ENCODE measurements around the gene GATD1.

Gene GATD1

DNA sequence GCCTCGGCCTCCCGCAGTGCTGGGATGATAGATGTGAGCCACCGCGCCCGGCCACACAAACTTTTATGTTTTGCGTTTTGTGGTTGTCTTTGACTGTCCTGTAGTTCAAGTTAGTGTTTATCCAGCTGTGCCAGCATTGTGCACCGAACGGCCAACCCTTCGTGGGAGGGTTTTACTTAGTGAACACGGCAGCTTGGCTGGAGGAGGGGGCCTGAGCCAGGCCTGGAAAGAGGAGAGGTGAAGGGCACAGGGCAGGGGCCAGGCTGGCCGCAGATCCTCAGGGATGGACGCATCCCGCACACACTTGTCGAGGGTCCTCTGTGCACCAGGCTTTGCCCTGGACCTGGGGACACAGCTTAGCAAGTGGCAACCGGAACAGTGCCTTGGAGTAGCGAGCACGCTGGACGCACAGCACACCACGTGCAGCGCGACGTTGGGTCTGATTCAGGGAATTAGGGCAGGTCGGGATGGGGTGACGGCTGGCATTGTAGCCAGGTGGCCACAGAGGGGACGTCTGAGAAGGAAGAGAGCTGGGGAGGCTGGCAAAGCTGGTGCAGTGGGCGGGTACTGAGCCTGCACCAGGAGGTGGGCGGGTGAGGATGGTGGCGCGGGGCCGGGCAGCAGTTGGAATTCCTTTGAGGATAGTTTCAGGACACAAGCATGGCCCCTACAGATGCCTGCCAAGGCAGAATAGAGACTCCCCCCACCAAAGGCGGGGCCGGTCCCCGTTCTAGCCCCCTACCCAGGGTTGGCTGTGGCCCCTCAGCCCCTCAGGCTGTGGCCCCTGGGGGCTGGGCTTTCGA, 57.9 kb downstream of the GATD1 start:
- Mint-ChIP-seq H3K27ac (ENCODE audit: low read depth) (no peak overlapping the region), H3K4me1 (peaks cover 15% of the 10 kb centered on the region), H3K9me3 (no peaks in the 10 kb centered on the region), H3K27me3 (peaks cover 49% of the 10 kb centered on the region), H3K4me3 (peak overlapping the region; percentile 54), H3K36me3 (ENCODE audit: insufficient read depth) (peaks cover 4% of the 10 kb centered on the region)
- ATAC-seq (replicated peaks; ENCODE audit: extremely low read depth, poor library complexity, severe bottlenecking) (no peak), DNase-seq (ENCODE audit: low spot score in 2 of 2) (no peak)
